Endothelial cell (in vitro differentiated cells): Measurements from ENCODE around the gene LYPLAL1. TPM values are rescaled to one million over a fixed set of nuclear protein-coding genes. Genes with fewer than 3 reads are reported as not detected.

Experiments
- DNase-seq: peaks from one replicate; pipeline ENCODE4 v3.0.0; 2021; ENCODE audit warnings: low spot score
- H3K27ac Mint-ChIP-seq: one replicate; pipeline ENCODE4 v1.8.0; 2021; ENCODE audit warnings: mixed read lengths, inconsistent platforms; ENCODE audit not compliant: unreplicated experiment
- H3K27me3 Mint-ChIP-seq: one replicate; pipeline ENCODE4 v1.8.0; 2021; ENCODE audit warnings: mild to moderate bottlenecking, moderate library complexity, mixed read lengths, inconsistent platforms; ENCODE audit not compliant: unreplicated experiment
- H3K36me3 Mint-ChIP-seq: one replicate; pipeline ENCODE4 v1.8.0; 2021; ENCODE audit warnings: mild to moderate bottlenecking, low read depth, mixed read lengths, inconsistent platforms; ENCODE audit not compliant: unreplicated experiment
- H3K4me1 Mint-ChIP-seq: one replicate; pipeline ENCODE4 v1.8.0; 2021; ENCODE audit warnings: mild to moderate bottlenecking, mixed read lengths, inconsistent platforms; ENCODE audit not compliant: unreplicated experiment
- H3K4me3 Mint-ChIP-seq: one replicate; pipeline ENCODE4 v1.8.0; 2021; ENCODE audit warnings: mild to moderate bottlenecking, mixed read lengths, inconsistent platforms; ENCODE audit not compliant: unreplicated experiment
- H3K9me3 Mint-ChIP-seq: one replicate; pipeline ENCODE4 v1.8.0; 2021; ENCODE audit warnings: mixed read lengths, inconsistent platforms; ENCODE audit not compliant: unreplicated experiment
- CTCF ChIP-seq: fragments of 200-600 bp; sonication (generic); IDR thresholded peaks from one replicate; pipeline ENCODE4 v1.5.0; 2021; ENCODE audit warnings: antibody characterized with exemption; ENCODE audit not compliant: unreplicated experiment
- total RNA-seq: library from RNA; stranded (reverse); fragmentation: NEBNext Ultra II Directional; extraction: Animal tissue kit (Norgen Biotek cat#: 25700); gene quantifications from one replicate; pipeline ENCODE4 v1.2.1, GENCODE V29; 2021; ENCODE audit not compliant: unreplicated experiment

The LYPLAL1 gene
- total RNA-seq, 1 donor from 2014 or later: 20.7 TPM

GRCh38 chr1:219232890-219233289 is 59.2 kb downstream of the LYPLAL1 start:
- DNase-seq: no peak
- H3K4me1 Mint-ChIP-seq: no peaks in the 10 kb centered on the region
- H3K9me3 Mint-ChIP-seq: no peaks in the 10 kb centered on the region
- H3K27ac Mint-ChIP-seq: no peak overlapping the region
- peaks cover 3% of the 10 kb centered on the region for H3K36me3 Mint-ChIP-seq
- H3K4me3 Mint-ChIP-seq: no peak overlapping the region
- no peak for TF ChIP-seq CTCF
- H3K27me3 Mint-ChIP-seq: no peaks in the 10 kb centered on the region

- Mint-ChIP-seq H3K4me1 (no peaks in the 10 kb centered on the region), H3K27me3 (no peaks in the 10 kb centered on the region), H3K27ac (no peak overlapping the region), H3K9me3 (no peaks in the 10 kb centered on the region), H3K4me3 (no peak overlapping the region), H3K36me3 (no peaks in the 10 kb centered on the region)
- no peak for TF ChIP-seq CTCF
- DNase-seq: no peak
Observed at GRCh38 chr1:219235903-219236481, 62.3 kb downstream of the LYPLAL1 start.

GRCh38 chr1:219236933-219237610 is 63.4 kb downstream of the LYPLAL1 start:
- H3K36me3 Mint-ChIP-seq: no peaks in the 10 kb centered on the region
- no peaks in the 10 kb centered on the region for H3K4me1 Mint-ChIP-seq
- H3K9me3 Mint-ChIP-seq: no peaks in the 10 kb centered on the region
- no peak for TF ChIP-seq CTCF
- no peak overlapping the region for H3K4me3 Mint-ChIP-seq
- H3K27me3 Mint-ChIP-seq: no peaks in the 10 kb centered on the region
- H3K27ac Mint-ChIP-seq: no peak overlapping the region
- DNase-seq: no peak

- Mint-ChIP-seq H3K36me3 (no peaks in the 10 kb centered on the region), H3K4me3 (no peak overlapping the region), H3K27me3 (no peaks in the 10 kb centered on the region), H3K4me1 (no peaks in the 10 kb centered on the region), H3K27ac (no peak overlapping the region), H3K9me3 (no peaks in the 10 kb centered on the region)
- no peak for DNase-seq
- no peak for TF ChIP-seq CTCF
Observed at GRCh38 chr1:219239518-219239917, 65.8 kb downstream of the LYPLAL1 start.

GRCh38 chr1:219244864-219245263 is 71.2 kb downstream of the LYPLAL1 start:
- Mint-ChIP-seq H3K36me3 (no peaks in the 10 kb centered on the region), H3K4me1 (no peaks in the 10 kb centered on the region), H3K27ac (no peak overlapping the region), H3K4me3 (no peak overlapping the region), H3K9me3 (no peaks in the 10 kb centered on the region), H3K27me3 (no peaks in the 10 kb centered on the region)
- no peak for DNase-seq
- no peak for TF ChIP-seq CTCF
